Prostate gland (tissue), 2 donors: ENCODE data around the gene SNX32. TPM values are rescaled to one million over a fixed set of nuclear protein-coding genes. Genes with fewer than 3 reads are reported as not detected.

Source experiments
- DNase-seq: peaks from one replicate; pipeline ENCODE4 v3.0.0-alpha.2; 2019; ENCODE audit warnings: low spot score
- H3K27ac ChIP-seq, 2 donors: fragments of 200-600 bp; sonication (generic); 2 replicates each; pipeline ENCODE4 v1.5.1; 2017 to 2019
- H3K27me3 ChIP-seq: fragments of 200-600 bp; sonication (generic); replicated peaks from 2 replicates; pipeline ENCODE4 v1.5.1; 2019; ENCODE audit not compliant: insufficient read depth
- H3K36me3 ChIP-seq, 2 donors: fragments of 200-600 bp; sonication (generic); 1 replicate in 1 of 2; 2 replicates in 1 of 2; pipeline versions ENCODE4 v1.5.1 to v1.8.1; 2017 to 2019
- H3K4me1 ChIP-seq: fragments of 200-600 bp; sonication (generic); replicated peaks from 2 replicates; pipeline ENCODE4 v1.5.1; 2019
- H3K4me3 ChIP-seq, 2 donors: fragments of 200-600 bp; sonication (generic); 2 replicates each; pipeline ENCODE4 v1.5.1; 2017 to 2019
- H3K9me3 ChIP-seq: fragments of 200-600 bp; sonication (generic); 2 replicates; pipeline ENCODE4 v1.5.1; 2017
- CTCF ChIP-seq, 4 experiments: fragments of 200-600 bp in 2 of 4; fragments of 450-650 bp in 2 of 4; sonication (generic) in 2 of 4; IDR thresholded peaks; 1 replicate in 3 of 4; 2 replicates in 1 of 4; pipeline ENCODE4 v1.5.1; 2016 to 2019; ENCODE audit warnings: antibody characterized with exemption in 4 of 4, mild to moderate bottlenecking in 2 of 4, moderate library complexity in 2 of 4
- POLR2A ChIP-seq: fragments of 450-650 bp; IDR thresholded peaks from one replicate; pipeline ENCODE4 v1.6.1; 2016; ENCODE audit warnings: antibody characterized with exemption, mild to moderate bottlenecking
- POLR2AphosphoS5 ChIP-seq: sonication (generic); formaldehyde crosslinking; IDR thresholded peaks from one replicate; pipeline ENCODE4 v1.6.1; 2017; ENCODE audit warnings: antibody characterized with exemption
- WGBS: methylation state at CpG from one replicate; pipeline ENCODE4 v1.1.5; 2018; 5-methylcytosine and 5-hydroxymethylcytosine counted together
- intact Hi-C: fragments of 100-400 bp; cut with DNase I; formaldehyde crosslinking; loops from one replicate; pipeline ENCODE4 v1.14.2; 2022
- total RNA-seq, 2 donors: library from RNA; depleted of rRNA; stranded (reverse); fragments of >200 nt; gene quantifications; one replicate each; pipeline ENCODE4 v1.1.0, GENCODE V29; 2016

Gene SNX32
- total RNA-seq, 2 donors from 2014 or later = 0.91 TPM; not detected in 1

DNA sequence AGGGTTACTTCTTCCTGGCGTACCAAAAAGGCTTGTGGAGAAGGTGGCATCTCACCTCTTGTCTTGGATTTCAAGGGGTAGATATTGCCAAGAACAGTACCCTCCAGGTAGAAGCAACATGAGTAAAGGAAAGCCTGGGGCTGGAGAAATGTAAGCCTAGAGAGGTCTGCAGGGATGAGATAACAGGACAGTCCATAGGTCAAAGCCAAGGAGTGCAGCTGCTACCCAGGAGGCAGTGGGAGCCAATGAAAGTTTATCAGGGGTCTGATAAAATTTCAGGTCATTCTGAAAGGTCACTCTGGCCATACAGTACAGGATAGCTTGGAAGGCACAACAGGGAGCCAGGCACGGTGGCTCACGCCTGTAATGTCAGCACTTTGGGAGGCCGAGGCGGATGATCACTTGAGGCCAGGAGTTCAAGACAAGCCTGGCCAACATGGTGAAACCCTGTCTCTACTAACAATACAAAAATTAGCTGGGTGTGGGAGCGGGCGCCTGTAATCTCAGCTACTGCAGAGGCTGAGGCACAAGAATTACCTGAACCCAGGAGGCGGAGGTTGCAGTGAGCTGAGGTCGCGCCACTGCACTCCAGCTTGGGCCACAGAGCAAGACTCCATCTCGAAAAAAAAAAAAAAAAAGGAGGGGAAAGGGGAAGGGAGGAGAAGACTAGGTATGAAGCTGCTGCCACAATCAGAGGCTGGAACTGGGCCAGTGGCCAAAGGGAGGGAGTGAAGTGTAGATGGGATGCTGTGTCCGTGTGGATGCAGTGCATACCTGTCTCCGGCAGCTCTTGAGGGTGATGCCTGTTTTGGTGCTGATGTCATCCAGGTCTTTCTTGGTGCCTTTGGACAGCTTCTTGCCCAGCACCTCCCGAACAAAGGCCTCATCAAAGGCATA lies 53.3 kb downstream of the SNX32 start:
- peak overlapping the region in 1 of 2 donors; percentile 93 for H3K27ac ChIP-seq
- H3K9me3 ChIP-seq = no peaks in the 10 kb centered on the region
- WGBS = 77% methylated on average over 14 of the region's 14 CpGs
- intact Hi-C loops = no loop called here
- H3K27me3 ChIP-seq = no peaks in the 10 kb centered on the region
- no peaks in the 10 kb centered on the region for H3K36me3 ChIP-seq
- TF ChIP-seq POLR2A = no peak
- no peak for TF ChIP-seq POLR2AphosphoS5
- no peak for TF ChIP-seq CTCF (IDR thresholded peaks at IDR 0.05)
- H3K4me3 ChIP-seq = peak overlapping the region; percentile 54 to 58
- H3K4me1 ChIP-seq = peaks cover 17% of the 10 kb centered on the region
- no peak for DNase-seq

- intact Hi-C loops = loop anchor here (2.0 kb wide), 2 partner anchors 31 to 73 kb away; partner anchors contain the start of gene SART1
- H3K4me1 ChIP-seq = peaks cover 17% of the 10 kb centered on the region
These were observed 54.0 kb downstream of the SNX32 start for GRCh38 chr11:65887723-65888162.

GRCh38 chr11:65888163-65888814 lies 54.5 kb downstream of the SNX32 start, which contains the start of gene FIBP:
Gene FIBP (minus strand): TSS chr11:65888471. CDS start chr11:65888418, 53 bp downstream.
- H3K9me3 ChIP-seq = no peaks in the 10 kb centered on the region
- intact Hi-C loops = loop anchor here (2.0 kb wide), 2 partner anchors 31 to 73 kb away; partner anchors contain the start of gene SART1
- no peaks in the 10 kb centered on the region for H3K27me3 ChIP-seq
- peak; percentile 83 to 99 (median 96) for TF ChIP-seq CTCF (IDR thresholded peaks at IDR 0.05)
- TF ChIP-seq POLR2A = peak; percentile 80
- TF ChIP-seq POLR2AphosphoS5 = peak; percentile 96
- H3K4me3 ChIP-seq = peak within 1 kb of the TSS; percentile 54 to 58
- H3K4me1 ChIP-seq = peaks cover 17% of the 10 kb centered on the region
- H3K36me3 ChIP-seq = no peaks in the 10 kb centered on the region
- peak within 1 kb of the TSS; percentile 89 to 93 for H3K27ac ChIP-seq
- under 1% methylated on average over 54 of the region's 57 CpGs for WGBS
- peak; percentile 97 for DNase-seq

More at GRCh38 chr11:65887723-65888162, 54.0 kb downstream of the SNX32 start:
- DNase-seq = no peak
- no peak for TF ChIP-seq CTCF (IDR thresholded peaks at IDR 0.05)
- no peak for TF ChIP-seq POLR2AphosphoS5
- no peak for TF ChIP-seq POLR2A
- H3K27ac ChIP-seq = peak overlapping the region; percentile 89 to 93
- H3K4me3 ChIP-seq = peak overlapping the region; percentile 54 to 58
- no peaks in the 10 kb centered on the region for H3K27me3 ChIP-seq
- 2% methylated on average over 18 of the region's 23 CpGs for WGBS
- no peaks in the 10 kb centered on the region for H3K9me3 ChIP-seq
- no peaks in the 10 kb centered on the region for H3K36me3 ChIP-seq

- TF ChIP-seq CTCF (IDR thresholded peaks at IDR 0.05) (peak in 3 of 4 experiments; percentile 5 to 43 (median 34)), POLR2AphosphoS5 (peak; percentile 90), POLR2A (peak; percentile 88)
- Histone ChIP-seq H3K9me3 (no peaks in the 10 kb centered on the region), H3K27ac (peak within 1 kb of the TSS; percentile 89 to 93), H3K36me3 (no peaks in the 10 kb centered on the region), H3K27me3 (no peaks in the 10 kb centered on the region), H3K4me1 (peaks cover 17% of the 10 kb centered on the region), H3K4me3 (peak within 1 kb of the TSS; percentile 52 to 73)
- WGBS = under 1% methylated on average over 79 of the region's 94 CpGs
- DNase-seq = peak; percentile 98
- intact Hi-C loops = loop anchor here (1.0 kb wide), 1 partner anchor 28 kb away; no protein-coding TSS in a partner anchor
These were observed 56.8 kb downstream of the SNX32 start, which contains the start of gene CCDC85B for GRCh38 chr11:65890324-65891218. Gene CCDC85B (plus strand): TSS chr11:65890673. CDS start chr11:65890784, 111 bp downstream.
